Activated T-helper 17 cell treated with anti-CD3 and anti-CD28 coated beads, Interleukin-2, amount 50 U/mL, for 72 hours (primary cell): Measurements from ENCODE around the gene TEX9. TPM values are rescaled to one million over a fixed set of nuclear protein-coding genes. Genes with fewer than 3 reads are reported as not detected.
"Not testable (repeated sequence)": the region's sequence is repeated elsewhere in the genome, so short reads cannot be mapped to it uniquely, and the experiment has no call there.

Source experiments
- ATAC-seq: fragments of 150-1000 bp; cut with Tn5 transposase; replicated peaks from 2 replicates; pipeline ENCODE4 v1.10.0; 2021; ENCODE audit warnings: mild to moderate bottlenecking, moderate library complexity
- H3K27ac Mint-ChIP-seq: one replicate; pipeline ENCODE4 v1.8.0; 2022; ENCODE audit warnings: mixed read lengths
- H3K27me3 Mint-ChIP-seq: one replicate; pipeline ENCODE4 v1.8.0; 2022; ENCODE audit warnings: mixed read lengths
- H3K36me3 Mint-ChIP-seq: one replicate; pipeline ENCODE4 v1.8.0; 2022; ENCODE audit warnings: low read depth, mild to moderate bottlenecking, mixed read lengths
- H3K4me1 Mint-ChIP-seq: one replicate; pipeline ENCODE4 v1.8.0; 2022; ENCODE audit warnings: mixed read lengths
- H3K4me3 Mint-ChIP-seq: one replicate; pipeline ENCODE4 v1.8.0; 2022; ENCODE audit warnings: mild to moderate bottlenecking, mixed read lengths
- H3K9me3 Mint-ChIP-seq: one replicate; pipeline ENCODE4 v1.8.0; 2022; ENCODE audit warnings: mixed read lengths
- total RNA-seq, 2 donors: library from RNA; stranded (reverse); gene quantifications; one replicate each; pipeline ENCODE4 v1.2.3, GENCODE V29; 2022

TEX9 gene
- total RNA-seq, 2 donors from 2014 or later = 1.0 to 1.8 TPM

DNA sequence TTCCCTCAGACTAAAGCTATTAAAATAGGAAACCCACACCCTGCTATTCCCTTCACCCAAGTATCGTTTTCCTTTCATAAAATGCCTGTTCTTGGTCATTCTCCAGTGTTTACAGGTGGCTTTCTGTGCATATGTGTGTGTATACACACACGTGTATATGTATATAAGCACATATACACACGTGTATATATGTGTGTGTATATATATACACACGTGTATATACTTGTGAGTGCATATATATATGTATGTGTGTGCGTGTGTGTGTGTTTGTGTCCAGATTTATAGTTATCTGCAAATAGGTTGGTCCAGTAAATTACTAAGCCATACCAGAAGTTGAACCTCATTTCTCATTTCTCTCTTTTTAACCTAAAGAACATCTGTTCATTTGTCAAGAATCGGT is 15.7 kb upstream of the TEX9 start:
- no peaks in the 10 kb centered on the region for H3K27me3 Mint-ChIP-seq
- no peak overlapping the region for H3K4me3 Mint-ChIP-seq
- no peaks in the 10 kb centered on the region for H3K4me1 Mint-ChIP-seq
- no peaks in the 10 kb centered on the region for H3K36me3 Mint-ChIP-seq
- H3K27ac Mint-ChIP-seq = no peak overlapping the region
- H3K9me3 Mint-ChIP-seq = no peaks in the 10 kb centered on the region
- ATAC-seq = no peak

- Mint-ChIP-seq H3K27ac (no peak overlapping the region), H3K9me3 (no peaks in the 10 kb centered on the region), H3K4me1 (no peaks in the 10 kb centered on the region), H3K27me3 (no peaks in the 10 kb centered on the region), H3K36me3 (no peaks in the 10 kb centered on the region), H3K4me3 (no peak overlapping the region)
- no peak for ATAC-seq
Observed at GRCh38 chr15:56351353-56351752, 13.9 kb upstream of the TEX9 start.

- Mint-ChIP-seq H3K4me3 (no peak overlapping the region), H3K4me1 (no peaks in the 10 kb centered on the region), H3K27ac (no peak overlapping the region), H3K27me3 (no peaks in the 10 kb centered on the region), H3K9me3 (no peaks in the 10 kb centered on the region), H3K36me3 (no peaks in the 10 kb centered on the region)
- ATAC-seq = no peak
Observed at GRCh38 chr15:56351957-56352506, 13.2 kb upstream of the TEX9 start.

GRCh38 chr15:56353119-56353518 is 12.1 kb upstream of the TEX9 start:
- H3K27ac Mint-ChIP-seq = no peak overlapping the region
- no peaks in the 10 kb centered on the region for H3K36me3 Mint-ChIP-seq
- H3K4me3 Mint-ChIP-seq = no peak overlapping the region
- no peaks in the 10 kb centered on the region for H3K4me1 Mint-ChIP-seq
- H3K27me3 Mint-ChIP-seq = no peaks in the 10 kb centered on the region
- no peaks in the 10 kb centered on the region for H3K9me3 Mint-ChIP-seq
- ATAC-seq = no peak

- Mint-ChIP-seq H3K4me3 (no peak overlapping the region), H3K4me1 (no peaks in the 10 kb centered on the region), H3K9me3 (no peaks in the 10 kb centered on the region), H3K36me3 (no peaks in the 10 kb centered on the region), H3K27ac (no peak overlapping the region), H3K27me3 (no peaks in the 10 kb centered on the region)
- ATAC-seq = no peak
Observed at GRCh38 chr15:56353740-56354139, 11.5 kb upstream of the TEX9 start.

DNA sequence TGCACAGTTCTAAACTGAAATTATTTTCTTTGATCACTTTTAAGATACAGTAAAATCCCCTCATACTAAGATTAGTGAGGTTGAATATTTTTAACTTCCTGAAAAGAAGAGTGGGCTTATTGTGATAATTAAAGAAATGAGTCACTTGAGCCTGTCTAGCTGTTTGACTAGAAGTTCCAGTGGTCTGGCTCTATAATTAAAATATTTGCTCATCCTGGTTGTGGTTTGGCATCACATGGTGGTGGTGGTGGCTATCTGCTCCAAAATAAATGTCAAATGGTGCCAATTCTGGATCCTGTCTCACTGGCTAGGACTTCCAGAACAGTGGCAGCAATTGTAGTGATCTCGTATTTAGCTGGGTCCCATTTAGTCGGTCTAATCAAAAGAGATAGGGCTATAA is 8.6 kb upstream of the TEX9 start:
- H3K36me3 Mint-ChIP-seq = no peaks in the 10 kb centered on the region
- no peak for ATAC-seq
- no peaks in the 10 kb centered on the region for H3K9me3 Mint-ChIP-seq
- no peaks in the 10 kb centered on the region for H3K4me1 Mint-ChIP-seq
- H3K27ac Mint-ChIP-seq = no peak overlapping the region
- H3K4me3 Mint-ChIP-seq = no peak overlapping the region
- peaks cover 8% of the 10 kb centered on the region for H3K27me3 Mint-ChIP-seq

DNA sequence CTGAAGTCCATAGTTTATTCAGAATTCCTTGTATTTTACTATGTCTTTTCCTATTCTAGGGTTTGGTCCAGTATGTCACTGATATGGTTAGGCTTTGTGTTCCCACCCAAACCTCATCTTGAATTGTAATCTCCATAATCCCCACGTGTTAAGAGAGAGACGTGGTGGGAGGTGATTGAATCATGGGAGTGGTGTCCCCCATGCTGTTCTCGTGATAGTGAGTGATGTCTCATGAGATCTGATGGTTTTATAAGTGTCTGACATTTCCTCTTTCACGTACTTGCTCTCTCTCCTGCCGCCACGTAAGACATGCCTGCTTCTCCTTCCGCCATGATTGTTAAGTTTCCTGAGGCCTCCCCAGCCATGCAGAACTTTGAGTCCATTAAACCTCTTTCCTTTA is 6.6 kb upstream of the TEX9 start:
- Mint-ChIP-seq H3K9me3 (no peaks in the 10 kb centered on the region), H3K27me3 (peaks cover 19% of the 10 kb centered on the region), H3K4me3 (no peak overlapping the region), H3K27ac (no peak overlapping the region), H3K36me3 (no peaks in the 10 kb centered on the region), H3K4me1 (no peaks in the 10 kb centered on the region)
- no peak for ATAC-seq

DNA sequence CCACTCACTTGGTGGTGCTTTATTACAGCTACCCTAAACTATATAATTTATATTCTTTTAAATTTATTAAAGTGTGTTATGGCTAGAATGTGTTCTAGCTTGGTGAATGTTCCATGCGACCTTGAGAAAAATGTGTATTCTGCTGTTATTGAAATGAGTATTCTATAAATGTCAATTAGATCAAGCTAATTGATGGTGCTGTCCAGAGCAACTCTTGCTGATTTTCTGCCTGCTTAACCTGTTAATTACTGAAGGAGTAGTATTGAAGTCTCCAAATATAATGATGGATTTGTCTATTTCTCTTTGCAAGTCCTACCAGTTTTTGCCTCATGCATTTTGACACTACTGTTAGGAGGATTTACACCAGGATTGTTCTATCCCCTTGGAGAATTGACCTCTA is 3.2 kb upstream of the TEX9 start:
- H3K9me3 Mint-ChIP-seq = peaks cover 3% of the 10 kb centered on the region
- no peak overlapping the region for H3K4me3 Mint-ChIP-seq
- no peak for ATAC-seq

DNA sequence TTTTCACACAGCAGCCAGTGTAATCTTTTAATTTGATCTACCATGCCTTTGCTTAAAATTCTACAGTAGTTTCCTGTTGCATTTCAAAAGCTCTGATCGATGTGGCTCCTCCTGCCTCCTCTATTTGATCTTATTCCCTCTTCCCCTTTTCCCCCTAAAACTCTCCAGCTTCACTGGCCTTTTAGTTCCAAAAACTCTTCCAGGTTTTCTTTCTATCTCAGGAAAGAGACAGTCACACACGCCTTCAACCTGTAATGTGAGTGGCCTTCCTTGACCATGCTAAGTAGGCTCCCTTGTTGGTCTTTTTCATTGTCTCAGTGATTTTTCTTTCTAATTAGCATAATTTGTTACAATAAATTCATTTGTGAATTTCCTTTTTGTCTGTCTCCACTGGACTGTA is 985 bp downstream of the TEX9 start:
- no peak for ATAC-seq
- Mint-ChIP-seq H3K27me3 (peaks cover 41% of the 10 kb centered on the region), H3K36me3 (no peaks in the 10 kb centered on the region), H3K4me3 (peak overlapping the region; percentile 93), H3K9me3 (peaks cover 3% of the 10 kb centered on the region), H3K4me1 (peaks cover 10% of the 10 kb centered on the region), H3K27ac (peak overlapping the region; percentile 72)

More for the DNA sequence above, 3.2 kb upstream of the TEX9 start:
- Mint-ChIP-seq H3K4me1 (peaks cover 10% of the 10 kb centered on the region), H3K27me3 (peaks cover 32% of the 10 kb centered on the region), H3K36me3 (no peaks in the 10 kb centered on the region), H3K27ac (no peak overlapping the region)

GRCh38 chr15:56367156-56367555 is 1.9 kb downstream of the TEX9 start:
- no peaks in the 10 kb centered on the region for H3K36me3 Mint-ChIP-seq
- peaks cover 3% of the 10 kb centered on the region for H3K9me3 Mint-ChIP-seq
- peaks cover 39% of the 10 kb centered on the region for H3K27me3 Mint-ChIP-seq
- no peak for ATAC-seq
- H3K4me3 Mint-ChIP-seq = no peak overlapping the region
- H3K4me1 Mint-ChIP-seq = peaks cover 10% of the 10 kb centered on the region
- no peak overlapping the region for H3K27ac Mint-ChIP-seq

DNA sequence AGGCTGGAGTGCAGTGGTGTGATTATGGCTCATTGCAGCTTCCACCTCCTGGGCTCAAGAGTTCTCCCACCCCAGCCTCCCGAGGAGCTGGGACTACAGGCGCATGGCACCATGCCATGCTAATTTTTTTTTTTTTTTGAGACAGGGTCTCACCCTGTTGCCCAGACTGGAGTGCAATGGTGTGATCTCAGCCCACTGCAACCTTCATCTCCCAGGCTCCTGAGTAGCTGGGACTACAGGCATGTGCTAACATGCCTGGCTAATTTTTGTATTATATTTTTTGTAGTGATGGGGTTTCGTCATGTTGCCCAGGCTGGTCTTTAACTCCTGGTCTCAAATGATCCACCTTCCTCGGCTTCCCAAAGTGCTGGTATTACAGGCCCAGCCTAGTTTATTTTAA is 4.0 kb downstream of the TEX9 start:
- Mint-ChIP-seq H3K4me1 (peaks cover 10% of the 10 kb centered on the region), H3K4me3 (no peak overlapping the region), H3K36me3 (no peaks in the 10 kb centered on the region), H3K27ac (no peak overlapping the region), H3K27me3 (peaks cover 36% of the 10 kb centered on the region), H3K9me3 (peaks cover 3% of the 10 kb centered on the region)
- no peak for ATAC-seq

DNA sequence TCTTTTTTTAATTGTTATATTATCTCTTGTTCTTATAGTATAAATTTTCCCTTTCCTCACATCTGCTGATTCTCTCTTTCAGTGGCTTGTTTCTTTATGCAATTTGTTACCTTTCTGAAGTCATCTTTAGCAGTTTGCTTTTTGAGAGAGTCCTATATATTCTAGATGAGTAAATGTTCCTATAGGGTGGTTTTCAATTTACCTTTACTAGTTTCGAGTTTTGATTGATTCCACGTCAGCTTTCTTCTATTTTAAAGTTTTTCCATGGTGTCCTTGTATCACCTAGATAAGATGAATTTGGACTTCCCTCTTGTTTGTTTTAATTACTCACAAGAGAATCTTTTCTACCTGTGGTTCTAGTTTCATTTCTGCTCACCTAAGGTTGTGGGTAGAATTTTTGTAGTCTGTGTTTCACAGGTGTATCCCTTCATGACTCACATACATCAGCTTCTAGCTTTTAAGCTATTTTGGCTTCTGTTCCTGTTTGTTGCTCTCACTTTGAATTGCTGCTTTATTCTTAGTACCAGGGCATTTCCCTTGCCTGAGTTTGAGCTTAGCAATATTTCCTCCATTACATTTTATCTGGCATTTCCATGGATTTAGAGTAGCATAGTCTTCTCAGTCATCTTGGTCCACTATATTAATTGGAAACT is 6.4 kb downstream of the TEX9 start:
- peaks cover 26% of the 10 kb centered on the region for H3K27me3 Mint-ChIP-seq
- H3K27ac Mint-ChIP-seq = peak overlapping the region; percentile 12
- no peak overlapping the region for H3K4me3 Mint-ChIP-seq
- H3K9me3 Mint-ChIP-seq = no peaks in the 10 kb centered on the region
- no peaks in the 10 kb centered on the region for H3K36me3 Mint-ChIP-seq
- ATAC-seq = peak; percentile 92
- H3K4me1 Mint-ChIP-seq = no peaks in the 10 kb centered on the region

DNA sequence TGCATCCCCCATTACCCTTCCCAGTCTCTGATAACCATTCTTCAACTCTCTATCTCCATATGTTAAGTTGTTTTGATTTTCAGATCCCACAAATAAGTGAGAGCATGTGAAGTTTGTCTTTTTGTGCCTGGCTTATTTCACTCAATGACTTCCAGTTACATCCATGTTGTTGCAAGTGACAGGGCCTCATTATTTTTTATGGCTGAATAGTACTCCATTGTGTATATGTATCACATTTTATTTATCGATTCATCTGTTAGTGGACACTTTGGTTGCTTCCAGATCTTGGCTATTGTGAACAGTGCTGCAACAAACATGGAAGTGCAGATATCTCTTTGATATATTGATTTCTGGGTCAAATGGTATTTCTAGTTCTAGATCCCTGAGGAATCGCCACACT is 9.5 kb downstream of the TEX9 start:
- not testable (repeated sequence) for H3K36me3 Mint-ChIP-seq, H3K4me3 Mint-ChIP-seq, H3K4me1 Mint-ChIP-seq, H3K27ac Mint-ChIP-seq, ATAC-seq
- H3K27me3 Mint-ChIP-seq = peaks cover 31% of the 10 kb centered on the region
- peaks cover 10% of the 10 kb centered on the region for H3K9me3 Mint-ChIP-seq

- H3K4me3 Mint-ChIP-seq, H3K36me3 Mint-ChIP-seq, ATAC-seq, H3K27ac Mint-ChIP-seq, H3K4me1 Mint-ChIP-seq: not testable (repeated sequence)
- Mint-ChIP-seq H3K9me3 (peaks cover 26% of the 10 kb centered on the region), H3K27me3 (peaks cover 25% of the 10 kb centered on the region)
Observed at GRCh38 chr15:56377822-56378221, 12.6 kb downstream of the TEX9 start.

DNA sequence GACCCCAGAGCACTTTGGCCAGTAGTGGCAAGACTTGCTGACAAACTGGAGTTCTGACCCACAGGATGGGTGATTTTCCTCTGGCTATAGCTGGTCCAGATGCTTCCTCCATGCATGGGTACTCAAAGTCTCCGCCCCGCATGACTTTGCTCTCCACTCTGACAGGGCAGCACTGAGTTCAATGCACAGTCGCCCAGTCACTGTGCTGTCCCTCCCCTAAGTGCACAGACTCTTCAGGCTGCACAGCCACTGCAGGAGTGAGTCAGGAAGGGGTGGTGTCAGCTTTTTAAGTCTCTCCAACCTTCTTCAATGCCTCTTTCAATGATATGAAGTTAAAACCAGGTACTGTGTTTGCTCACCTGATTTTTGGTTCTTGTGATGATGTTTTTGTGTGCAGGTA is 17.8 kb downstream of the TEX9 start:
- Mint-ChIP-seq H3K4me3 (no peak overlapping the region), H3K4me1 (no peaks in the 10 kb centered on the region), H3K36me3 (no peaks in the 10 kb centered on the region), H3K27ac (no peak overlapping the region), H3K27me3 (peaks cover 37% of the 10 kb centered on the region), H3K9me3 (peaks cover 30% of the 10 kb centered on the region)
- no peak for ATAC-seq

DNA sequence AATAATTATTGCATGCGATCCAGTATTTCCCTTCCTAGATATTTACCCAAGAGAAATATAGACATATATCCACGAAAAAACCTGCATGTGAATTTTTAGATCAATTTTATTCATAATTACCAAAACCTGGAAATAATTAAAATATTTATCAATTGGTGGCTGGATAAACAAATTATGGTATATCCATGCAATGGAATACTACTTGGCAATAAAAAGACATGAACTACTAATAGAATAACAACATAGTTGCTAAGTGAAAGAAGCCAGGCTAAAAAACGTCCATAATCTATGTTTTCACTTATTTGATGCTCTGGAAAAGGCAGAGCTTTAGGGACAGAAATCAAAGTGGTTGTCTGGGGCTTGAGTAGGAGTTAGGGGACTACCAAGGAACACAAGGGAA is 20.7 kb downstream of the TEX9 start:
- H3K4me1 Mint-ChIP-seq = no peaks in the 10 kb centered on the region
- H3K27ac Mint-ChIP-seq = no peak overlapping the region
- peaks cover 16% of the 10 kb centered on the region for H3K27me3 Mint-ChIP-seq
- H3K9me3 Mint-ChIP-seq = peaks cover 8% of the 10 kb centered on the region
- H3K4me3 Mint-ChIP-seq = no peak overlapping the region
- H3K36me3 Mint-ChIP-seq = no peaks in the 10 kb centered on the region
- no peak for ATAC-seq
